Activated CD8-positive, alpha-beta memory T cell treated with anti-CD3 and anti-CD28 coated beads, Interleukin-2, amount 50 U/mL, for 48 hours (primary cell): ENCODE data around the gene GRAMD4.

Experiments
- DNase-seq: peaks from one replicate; pipeline ENCODE4 v3.0.0-alpha.2; 2020

GRAMD4 gene, protein sequence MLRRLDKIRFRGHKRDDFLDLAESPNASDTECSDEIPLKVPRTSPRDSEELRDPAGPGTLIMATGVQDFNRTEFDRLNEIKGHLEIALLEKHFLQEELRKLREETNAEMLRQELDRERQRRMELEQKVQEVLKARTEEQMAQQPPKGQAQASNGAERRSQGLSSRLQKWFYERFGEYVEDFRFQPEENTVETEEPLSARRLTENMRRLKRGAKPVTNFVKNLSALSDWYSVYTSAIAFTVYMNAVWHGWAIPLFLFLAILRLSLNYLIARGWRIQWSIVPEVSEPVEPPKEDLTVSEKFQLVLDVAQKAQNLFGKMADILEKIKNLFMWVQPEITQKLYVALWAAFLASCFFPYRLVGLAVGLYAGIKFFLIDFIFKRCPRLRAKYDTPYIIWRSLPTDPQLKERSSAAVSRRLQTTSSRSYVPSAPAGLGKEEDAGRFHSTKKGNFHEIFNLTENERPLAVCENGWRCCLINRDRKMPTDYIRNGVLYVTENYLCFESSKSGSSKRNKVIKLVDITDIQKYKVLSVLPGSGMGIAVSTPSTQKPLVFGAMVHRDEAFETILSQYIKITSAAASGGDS

DNA sequence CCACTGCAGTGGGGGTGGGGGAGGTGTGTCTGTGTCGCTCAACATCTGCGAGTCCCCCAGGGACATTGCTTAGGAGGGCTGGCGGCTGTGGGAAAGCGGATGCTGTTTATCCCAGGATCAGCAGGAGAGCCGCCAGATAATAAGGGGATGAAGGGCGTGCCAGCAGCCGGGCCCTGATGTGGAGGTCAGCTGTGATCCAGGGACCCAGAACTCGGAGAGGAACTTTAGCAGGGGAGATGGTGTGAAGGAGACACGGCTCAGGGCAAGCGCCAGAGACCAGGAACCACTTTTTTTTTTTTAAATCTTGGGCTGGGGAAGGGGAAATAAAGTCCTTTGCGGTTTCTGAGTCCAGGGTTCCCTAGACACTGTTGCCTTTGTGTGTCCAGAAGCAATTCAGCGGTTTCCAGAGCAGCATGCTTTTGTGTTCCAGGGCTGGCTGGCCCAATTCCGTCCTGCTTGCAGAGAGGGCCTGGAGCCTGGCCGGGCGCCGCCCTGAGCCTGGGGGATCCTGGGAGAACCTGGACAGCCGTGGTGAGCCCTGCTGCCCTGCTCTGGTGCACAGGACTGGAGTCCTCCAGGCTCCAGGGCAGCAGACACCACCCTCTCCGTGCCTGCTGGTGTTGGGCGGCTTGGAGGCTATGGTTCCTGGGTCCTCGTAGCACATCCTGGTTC lies at the start of gene GRAMD4:
GRAMD4 (plus strand) TSS at position 557 of the 672 bp plus-strand sequence. CDS start 6,414 bp downstream, outside the sequence.
- no peak for DNase-seq

DNA sequence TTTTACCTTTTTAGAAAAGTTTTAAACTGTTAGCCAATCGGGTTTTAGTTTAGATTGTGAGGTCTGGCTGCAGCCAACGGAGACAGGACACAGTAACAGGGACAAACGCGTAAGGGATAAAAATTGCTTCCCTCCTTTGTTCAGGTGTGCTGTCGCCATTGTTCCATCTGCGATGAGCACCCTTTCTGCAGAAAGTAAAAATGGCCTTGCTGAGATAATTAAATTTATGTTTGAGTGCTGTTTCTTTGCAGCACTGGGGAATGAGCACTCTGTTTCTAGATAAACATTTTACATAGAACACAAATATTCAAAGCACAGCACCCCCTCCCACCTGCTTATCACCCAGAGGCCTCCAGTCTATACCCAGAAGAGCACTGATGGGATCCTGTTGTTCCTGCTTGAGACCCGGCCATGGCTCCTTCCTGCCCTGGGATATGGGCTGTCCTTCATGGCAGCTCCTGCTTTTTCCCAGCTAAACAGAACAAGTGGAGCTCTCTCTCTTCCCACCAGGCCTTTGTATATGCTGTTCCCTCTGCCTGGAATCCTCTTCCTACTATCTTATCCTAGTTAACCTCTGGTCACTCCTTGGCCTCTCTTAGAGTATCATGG lies 48.4 kb upstream of the GRAMD4 start:
- DNase-seq = no peak

DNA sequence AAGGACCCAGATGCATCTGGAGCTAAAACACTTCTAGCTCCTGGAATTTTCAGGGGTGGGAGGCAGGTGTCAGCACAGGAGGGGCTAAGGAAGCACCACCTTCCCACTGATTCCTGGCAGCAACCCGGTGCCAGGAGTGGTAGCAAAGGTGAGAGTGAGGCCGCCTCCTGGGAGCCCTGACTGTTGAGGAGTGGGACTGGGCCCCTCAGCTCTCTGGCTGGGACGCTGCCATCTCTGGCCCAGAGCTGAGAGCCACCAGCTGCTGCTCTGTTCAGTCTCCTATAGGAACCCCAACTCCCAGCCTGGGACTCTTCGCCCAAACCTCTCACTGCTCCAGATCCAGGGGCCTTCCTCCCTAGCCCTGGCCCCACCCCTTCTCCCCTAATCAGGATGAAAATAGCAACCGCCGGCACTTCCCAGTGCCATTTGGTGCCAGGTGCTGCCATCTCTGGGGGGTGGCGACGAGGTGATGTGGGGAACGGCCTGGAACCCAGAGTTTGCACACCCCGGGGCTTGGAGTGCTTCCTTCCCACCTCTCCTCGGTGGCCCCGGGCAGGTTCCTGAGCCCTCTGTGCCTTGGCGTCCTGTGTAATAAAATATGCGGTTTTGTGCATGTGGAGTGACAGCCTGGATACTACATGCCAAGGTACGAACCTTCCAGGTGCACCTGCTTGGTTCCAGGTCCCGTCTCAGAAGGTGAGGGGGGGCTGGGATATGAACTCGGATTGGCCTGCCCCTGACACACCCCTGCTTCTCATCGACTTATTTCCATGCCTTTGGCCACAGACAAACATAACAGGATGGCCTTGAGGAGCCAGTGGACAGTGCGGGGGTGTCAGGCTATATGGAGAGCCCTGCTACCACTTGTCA lies 47.0 kb upstream of the GRAMD4 start:
- DNase-seq = no peak

DNA sequence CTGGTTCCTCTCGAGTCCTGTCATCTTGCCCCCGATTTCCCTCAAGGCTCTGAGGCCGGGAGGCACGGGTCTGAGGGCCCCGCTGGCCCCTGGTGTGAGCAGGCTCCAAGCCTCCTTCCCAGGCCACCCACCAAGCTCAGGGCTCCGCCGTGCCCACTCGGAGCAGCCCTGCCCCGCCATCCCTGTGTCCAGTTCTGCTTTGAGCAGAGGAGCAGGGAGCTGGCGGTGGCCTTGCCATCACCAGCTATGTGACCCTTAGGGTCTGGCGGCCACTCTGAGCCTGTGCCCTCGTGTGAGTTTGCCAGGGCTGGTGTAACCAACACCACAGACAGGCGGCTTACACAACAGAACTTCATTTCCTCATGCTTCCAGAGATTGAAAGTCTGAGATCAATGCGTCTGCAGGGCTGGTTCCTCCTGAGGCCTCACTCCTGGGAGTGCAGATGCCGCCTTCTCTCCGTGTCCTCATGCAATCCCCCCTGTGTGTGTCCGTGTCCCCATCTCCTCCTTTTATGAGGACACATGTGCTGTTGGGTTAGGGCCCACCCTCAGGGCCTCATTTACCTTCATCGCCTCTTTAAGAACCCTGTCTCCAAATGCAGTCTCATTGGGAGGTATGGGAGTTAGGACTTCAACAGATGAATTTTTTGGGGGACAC lies 46.3 kb upstream of the GRAMD4 start:
- DNase-seq = no peak

DNA sequence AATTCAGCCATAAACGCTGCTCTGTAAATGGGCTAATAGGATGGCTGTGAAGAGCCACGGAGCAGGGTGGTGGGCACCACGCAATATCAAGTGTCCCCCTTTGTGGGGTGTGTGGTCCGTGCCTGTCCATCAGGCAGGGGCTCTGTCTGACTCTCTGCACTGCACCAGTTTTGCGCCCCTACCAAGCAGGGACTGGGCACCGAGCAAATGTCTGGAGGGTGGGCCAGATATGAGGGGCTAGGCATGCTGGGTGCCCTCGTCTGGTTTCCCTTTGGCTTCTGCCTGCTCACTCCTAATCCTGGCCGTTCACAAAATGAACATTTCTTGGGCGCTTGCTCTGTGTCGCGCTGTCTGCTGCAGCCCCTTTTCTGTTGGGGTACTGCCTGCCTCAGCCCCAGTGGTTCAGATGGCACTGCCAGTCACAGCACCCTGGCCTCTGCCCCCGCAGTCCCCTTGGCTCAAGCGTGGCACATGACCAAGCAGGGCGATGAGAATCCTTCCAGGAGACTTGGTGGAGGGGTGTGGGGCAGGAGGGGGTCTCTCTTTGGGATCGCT lies 45.7 kb upstream of the GRAMD4 start:
- DNase-seq = no peak

DNA sequence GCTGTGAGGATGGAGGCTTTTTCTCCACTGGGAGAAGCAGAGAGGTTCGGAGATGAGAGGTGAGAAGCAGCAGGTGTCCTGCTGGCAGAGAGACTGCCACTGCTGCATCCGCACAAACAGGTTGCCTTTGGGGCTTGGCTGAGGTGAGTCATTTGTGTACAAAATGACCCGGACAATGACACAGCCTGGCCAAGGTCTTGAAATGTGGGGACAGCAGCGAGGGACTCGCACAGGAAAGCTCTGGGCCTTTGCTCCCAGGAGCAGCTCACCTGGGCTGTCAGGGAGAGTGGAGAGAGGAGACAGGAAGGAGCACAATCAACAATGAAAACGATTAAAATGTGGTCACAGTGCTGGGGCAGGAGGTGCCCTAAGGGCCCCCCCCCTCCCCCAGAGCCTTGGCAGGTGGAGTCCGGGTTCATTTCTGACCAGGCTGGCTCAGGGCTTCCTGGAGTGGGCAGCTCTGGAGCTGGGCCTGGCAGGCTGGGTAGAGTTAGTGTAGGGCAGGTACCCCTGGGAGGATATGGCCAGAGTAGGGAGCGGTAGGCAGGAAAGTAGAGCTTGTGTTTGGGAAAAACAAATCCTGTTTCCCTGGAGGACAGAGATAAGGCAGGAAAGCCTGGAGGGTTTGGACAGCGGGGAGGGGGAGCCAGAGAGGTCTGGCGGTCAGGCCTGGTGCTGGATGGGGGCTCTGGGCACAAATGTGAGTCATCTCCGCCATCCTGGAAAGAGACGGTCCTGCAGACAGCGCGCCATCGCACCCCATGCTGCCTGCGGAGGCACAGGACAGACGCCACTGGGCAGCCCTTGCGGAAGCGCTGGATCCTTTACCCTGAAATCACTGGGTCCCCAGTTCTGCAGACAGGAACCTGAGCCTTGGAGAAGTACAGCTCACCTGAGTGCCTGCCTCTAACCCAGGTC lies 44.9 kb upstream of the GRAMD4 start:
- DNase-seq = no peak

DNA sequence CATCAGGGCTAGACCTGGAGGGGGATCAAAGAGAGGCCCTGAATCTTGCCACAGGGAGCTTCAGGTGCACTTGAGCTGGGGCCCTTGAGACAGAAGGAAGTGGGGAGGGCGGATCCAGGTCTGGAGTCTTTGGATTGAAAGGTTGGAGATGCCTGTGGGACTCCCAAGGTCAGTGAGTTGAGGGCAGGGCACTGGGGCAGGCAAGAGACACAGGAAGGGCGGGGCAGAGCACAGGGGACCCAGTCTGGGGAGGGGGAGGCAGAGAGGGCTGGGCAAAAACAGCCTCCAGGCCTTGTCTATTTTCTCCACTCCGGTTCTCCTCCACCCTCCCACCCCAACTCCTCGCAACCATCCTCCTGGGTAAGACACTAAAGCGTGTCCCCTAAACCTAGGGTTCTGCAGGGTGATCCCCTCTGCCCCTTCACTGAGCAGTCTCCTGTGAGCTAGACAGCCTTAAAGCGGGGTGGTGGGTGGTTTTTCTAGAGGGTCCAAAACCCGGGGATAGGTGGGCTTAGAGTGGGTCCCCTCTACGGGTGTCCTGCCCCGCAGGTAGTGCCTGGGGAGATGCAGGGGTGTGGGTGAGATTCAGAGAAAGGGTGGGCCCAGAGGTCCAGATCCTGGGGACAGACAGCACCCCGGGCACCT lies 44.2 kb upstream of the GRAMD4 start:
- no peak for DNase-seq

DNA sequence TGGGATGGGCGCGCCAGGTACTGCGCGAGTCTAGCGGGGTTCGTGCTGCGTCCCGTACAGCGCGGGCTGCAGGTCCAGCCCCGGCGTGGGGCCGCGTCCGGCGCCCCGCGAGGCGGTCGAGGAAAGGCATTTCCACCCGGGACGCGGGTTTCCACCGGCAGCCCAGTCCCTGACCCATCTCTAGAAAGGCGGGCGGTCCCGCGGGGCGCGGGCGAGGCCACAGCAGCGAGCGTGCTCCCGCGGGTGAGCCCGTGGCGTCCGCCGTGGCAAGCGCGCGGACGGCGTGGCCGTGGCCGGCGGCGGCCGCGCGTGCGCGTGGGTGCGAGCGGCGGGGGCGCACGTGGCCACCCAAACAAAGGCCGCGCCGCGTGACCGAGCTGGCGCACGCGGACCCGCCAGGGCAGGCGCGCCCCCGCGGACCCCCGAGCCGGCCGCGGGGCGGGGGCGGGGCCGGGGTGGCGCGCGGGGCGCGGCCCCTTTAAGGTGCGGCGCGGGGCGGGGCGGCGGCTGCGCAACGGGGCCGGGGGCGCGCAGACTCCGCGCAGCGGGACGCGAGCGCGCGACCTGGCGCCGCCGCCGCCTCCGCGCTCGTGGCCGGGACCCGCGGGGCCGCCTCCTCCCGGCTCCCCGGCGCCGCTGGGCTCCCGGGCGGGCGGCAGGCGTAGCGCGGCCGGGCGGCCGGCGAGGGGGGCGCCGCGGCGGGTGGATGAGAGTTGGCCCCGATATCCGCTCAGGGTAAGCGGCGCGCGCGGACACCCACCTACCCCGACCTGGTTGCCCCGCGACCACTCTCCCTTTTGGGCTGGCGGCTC lies 43.4 kb upstream of the GRAMD4 start:
- DNase-seq = peak; percentile 77

DNA sequence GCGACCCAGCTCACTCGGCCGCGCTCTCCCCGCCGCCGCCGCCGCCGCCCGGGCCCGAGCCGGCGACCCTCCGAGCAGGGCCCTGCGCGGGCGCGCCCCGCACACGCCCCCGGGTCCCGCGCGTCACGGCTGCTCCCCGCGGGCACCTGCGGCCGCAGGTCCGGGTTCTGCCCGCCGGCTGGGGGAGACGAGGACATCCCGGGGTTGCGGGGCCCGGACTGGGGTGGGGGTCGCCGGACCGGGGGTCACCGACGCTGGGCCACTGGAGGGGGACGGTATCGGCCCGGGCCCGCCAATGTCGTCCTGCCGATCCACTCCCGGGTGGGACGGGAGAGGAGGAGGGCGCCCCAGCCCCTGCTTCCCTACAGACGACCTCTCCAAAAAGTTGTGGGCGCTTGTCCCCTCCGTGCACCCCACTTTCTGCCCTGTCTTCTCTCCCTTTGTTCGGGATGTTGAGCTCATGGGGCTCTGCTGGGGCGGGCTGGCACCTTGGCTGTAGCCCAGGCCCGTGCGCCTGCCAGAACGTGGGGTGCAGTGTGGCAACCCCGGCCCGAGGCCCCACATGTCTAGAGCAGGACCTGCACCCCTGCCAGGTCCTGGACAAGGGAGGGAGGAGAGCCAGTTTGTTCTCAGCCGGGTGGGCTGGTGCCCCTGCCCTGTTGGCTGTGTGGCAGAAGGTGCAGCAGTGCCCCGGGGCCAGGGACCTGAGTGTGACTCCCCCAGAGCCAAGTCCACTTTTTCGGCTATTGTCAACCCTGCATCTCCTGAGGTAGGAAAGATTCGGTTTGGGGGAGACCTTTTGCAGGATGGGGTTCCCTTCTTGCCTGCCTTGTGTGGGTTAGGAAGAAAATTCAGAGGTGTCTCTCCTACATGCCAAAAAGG lies 42.6 kb upstream of the GRAMD4 start:
- no peak for DNase-seq

DNA sequence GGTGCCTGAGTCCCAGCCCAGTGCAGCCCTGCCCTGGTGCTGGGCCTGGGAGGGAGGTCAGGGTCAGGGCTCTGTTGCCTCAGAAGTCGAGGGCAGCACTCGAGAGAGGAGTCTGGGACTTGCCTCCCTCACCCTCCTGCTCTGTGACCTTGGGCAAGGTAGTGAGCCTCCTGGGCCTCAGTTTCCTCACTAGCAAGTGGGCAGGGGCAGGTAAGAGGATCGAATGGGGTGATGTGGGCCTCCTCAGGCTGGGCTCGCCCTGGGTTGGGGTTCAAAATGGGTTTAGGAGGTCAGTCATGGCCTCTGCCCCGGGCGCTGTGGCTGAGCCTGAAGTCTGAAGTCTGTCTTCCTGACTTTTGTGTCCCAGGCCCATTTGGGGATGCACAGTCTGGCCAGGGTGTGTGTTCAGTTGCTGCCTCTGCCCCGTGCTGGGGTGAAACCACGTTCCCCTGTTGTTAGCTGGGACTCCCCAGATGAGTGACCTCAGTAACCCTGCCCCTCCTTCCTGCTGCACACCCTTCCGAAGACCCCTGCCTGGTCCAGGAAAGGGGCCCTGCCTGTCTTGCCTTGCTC lies 41.8 kb upstream of the GRAMD4 start:
- no peak for DNase-seq

DNA sequence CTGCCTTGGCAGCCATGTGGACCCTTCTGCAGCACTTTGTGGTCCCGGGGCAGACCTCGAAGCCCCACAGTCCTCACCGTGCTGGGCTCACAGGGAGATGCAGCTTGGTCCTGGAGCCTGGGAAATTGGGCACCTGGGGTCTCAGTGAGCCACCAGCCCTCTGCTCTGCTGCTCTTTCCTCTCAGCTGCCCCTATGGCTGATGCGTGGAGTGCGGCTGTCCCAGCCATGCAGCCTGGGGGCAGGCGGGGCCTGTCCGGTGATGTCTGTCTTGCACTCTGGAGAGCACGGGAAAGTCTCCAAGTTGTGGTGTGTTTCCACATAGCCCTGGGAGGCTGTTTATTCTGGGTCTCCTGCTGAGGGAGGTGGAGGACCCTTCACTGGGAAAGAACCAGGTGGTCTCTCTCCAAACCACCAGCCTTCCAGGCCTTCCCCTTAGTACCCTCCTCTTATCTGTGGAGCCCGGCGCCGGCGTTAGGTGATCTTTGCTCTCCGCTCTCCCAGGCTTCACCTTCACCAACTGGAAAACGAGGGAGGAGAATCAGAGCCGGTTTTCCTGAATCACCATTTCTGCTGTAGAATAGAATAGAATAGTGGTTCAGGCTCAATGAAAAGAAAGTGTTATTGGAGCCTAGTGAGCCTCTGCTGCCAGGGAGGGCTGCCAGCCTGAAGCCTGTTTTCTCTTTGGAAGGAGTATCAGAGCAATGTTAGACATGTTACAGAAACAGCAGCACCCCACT lies 41.2 kb upstream of the GRAMD4 start:
- DNase-seq = no peak

DNA sequence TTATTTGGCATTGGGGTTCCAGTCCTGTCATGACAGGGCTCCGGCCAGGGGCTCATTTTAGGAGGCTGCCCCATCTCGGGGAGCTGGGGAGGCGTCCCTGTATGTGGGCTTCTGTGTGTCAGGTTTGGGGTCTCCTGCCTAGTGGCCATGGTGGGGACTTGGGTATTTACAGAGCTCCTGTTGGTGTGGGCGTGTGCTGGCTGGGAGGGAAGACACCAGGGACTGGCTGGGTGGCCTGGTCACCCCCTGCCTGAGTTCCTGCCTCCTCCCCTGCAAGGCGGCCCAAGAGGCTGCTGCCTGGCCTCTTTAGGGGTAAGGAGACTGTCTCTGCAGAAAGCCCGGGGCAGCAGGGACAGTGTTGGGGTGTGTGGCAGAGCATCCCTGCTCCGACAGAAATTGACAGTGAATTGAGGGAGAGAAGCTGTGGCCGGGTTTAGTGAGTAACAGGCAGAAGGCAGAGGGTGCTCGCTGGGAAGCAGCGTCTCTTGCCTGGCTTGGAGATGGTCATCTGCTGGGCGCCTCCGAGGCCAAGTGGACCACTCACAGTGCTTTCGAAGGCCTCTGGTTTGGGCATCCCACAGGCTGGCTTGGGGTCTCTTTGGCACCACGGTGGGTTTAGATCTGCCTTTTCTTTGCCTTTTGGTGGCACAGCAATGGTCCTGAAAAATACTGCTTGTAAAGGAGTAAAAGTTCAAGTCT lies 40.3 kb upstream of the GRAMD4 start:
- DNase-seq = no peak

DNA sequence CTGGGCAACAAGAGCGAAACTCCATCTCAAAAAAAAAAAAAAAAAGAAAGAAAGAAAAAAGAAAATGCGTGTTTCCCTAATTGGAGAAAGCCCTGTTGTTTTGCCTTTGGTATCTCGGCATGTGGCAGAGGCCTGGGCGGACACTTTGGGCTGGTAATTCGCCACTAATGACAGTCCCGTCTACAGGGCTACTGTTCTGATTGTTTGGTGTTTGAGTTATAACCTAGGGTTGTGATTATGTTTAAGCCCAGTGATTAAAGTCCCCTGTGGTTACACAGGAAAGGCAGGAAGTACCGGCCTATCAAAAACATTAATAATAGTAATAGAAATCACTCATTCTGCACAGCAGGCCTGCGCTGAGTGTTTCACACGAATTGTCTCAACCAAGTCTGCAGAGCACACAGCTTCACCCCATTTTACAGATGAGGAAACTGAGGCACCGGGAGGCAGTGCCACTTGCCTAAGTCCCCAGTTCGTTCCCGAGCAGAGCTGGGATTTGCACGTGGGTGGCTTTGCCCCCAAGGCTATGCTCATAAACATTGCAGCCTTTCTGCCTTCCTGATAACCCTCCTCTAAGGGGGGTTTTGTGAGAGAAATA lies 39.1 kb upstream of the GRAMD4 start:
- DNase-seq = no peak

DNA sequence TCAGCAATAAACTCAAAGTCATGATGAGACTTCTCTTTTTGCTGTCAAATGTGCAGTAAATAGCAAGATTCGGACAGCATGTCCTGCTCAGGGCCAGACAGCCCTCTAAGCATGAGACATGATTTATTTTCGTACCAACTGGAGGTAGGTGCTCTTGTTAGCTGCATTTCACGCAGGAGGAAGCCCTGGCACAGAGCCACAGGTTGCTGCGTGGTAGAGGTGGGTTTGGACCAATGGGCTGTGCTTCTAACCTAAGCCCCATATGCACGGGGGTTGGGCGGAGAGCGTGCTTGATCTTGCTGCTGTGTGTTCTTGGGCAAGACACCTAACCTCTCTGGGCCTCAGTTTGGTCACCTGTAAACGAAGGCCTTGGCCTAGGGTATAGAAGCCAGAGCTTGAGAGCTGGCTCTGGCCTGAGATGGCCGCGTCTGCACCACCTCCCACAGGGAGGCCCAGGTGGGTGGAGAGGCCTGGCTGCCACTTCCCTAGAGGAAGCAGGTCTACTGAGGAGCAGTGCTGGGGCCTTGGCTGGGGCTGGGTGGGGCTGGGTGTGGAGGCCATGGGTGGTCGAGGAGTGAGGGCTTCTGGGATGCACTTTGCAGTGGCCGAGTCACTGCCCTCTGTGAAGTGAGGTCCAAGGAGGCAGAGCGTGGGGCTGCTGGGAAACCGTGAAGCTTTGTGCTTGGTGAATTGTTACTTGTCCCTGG lies 38.5 kb upstream of the GRAMD4 start:
- no peak for DNase-seq

DNA sequence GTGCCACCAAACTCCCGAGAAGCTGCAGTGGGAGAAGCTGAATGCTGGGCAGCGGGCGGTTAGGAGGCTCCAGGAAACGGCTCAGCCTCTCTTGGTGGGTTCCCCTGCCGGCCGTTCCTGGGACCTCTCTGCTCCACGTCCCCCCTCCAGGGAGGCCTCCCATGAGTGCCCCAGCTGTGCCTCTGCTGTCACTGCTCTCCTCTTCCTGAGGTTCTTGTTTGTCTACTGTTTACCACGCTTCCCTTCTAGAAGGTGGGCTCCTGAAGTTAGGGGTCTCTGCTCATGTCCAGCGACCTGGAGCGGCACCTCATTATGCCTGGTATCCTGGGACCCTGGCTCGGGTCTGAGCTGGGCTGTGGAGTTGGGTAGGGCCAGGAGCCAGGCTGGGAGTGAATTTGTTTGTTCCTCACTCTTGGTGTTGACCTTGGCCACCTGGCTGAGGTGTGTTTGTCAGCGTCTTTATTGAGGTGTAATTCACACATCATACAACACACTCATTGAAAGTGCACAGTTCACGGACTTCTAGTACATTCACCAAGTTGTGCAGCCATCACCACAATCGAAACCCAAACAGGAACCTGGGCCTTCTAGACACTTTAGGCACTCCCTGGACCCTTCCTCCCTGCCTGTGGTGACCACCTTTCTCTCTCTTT lies 37.8 kb upstream of the GRAMD4 start:
- no peak for DNase-seq
